ENCODE measurements around the gene TMCC1. TPM values are rescaled to one million over a fixed set of nuclear protein-coding genes. Genes with fewer than 3 reads are reported as not detected.

The TMCC1 gene
- total and polyA plus RNA-seq, 2 donors (not counting 1 experiment from before 2014, with no cell fraction given) = 8.5 to 32.2 TPM

GRCh38 chr3:129827765-129828164, 65.7 kb downstream of the TMCC1 start:
- ATAC-seq (ENCODE audit: low read depth) (peak; percentile 94), DNase-seq (peak; percentile 59)
- Histone ChIP-seq H2AFZ (ENCODE audit: insufficient read depth, low read depth, low read length, poor library complexity, severe bottlenecking) (peak overlapping the region; percentile 1), H3K4me3 (ENCODE audit: control extremely low read depth in 1 of 5, extremely low read depth in 1 of 5, insufficient read depth in 1 of 5, low read depth in 2 of 5, low read length in 4 of 5) (no peak overlapping the region), H3K36me3 (replicated peaks in 1 of 2; ENCODE audit: control extremely low read depth in 1 of 2, control insufficient read depth in 1 of 2, extremely low read depth in 1 of 2, insufficient read depth in 2 of 2, low read length in 1 of 2) (no peaks in the 10 kb centered on the region), H3K4me2 (replicated peaks; ENCODE audit: low read depth, low read length, poor library complexity, severe bottlenecking) (peak overlapping the region; percentile 46), H3K27me3 (replicated peaks in 1 of 4; ENCODE audit: control extremely low read depth in 1 of 4, control insufficient read depth in 3 of 4, insufficient read depth in 4 of 4, low read length in 3 of 4) (no peaks in the 10 kb centered on the region), H3K4me1 (ENCODE audit: control insufficient read depth in 2 of 2, insufficient read depth in 2 of 2, low read length in 2 of 2) (peaks cover 11 to 12% of the 10 kb centered on the region in 2 donors), H3K79me2 (ENCODE audit: control insufficient read depth, insufficient read depth, low read length) (peaks cover 5% of the 10 kb centered on the region), H3K9me3 (ENCODE audit: control extremely low read depth in 1 of 3, control insufficient read depth in 2 of 3, insufficient read depth in 1 of 3, low read length in 2 of 3) (no peaks in the 10 kb centered on the region), H3K9ac (ENCODE audit: low read length) (no peak overlapping the region), H4K20me1 (ENCODE audit: control insufficient read depth, insufficient read depth, low read length, poor library complexity, severe bottlenecking) (no peaks in the 10 kb centered on the region), H3K27ac (ENCODE audit: low read length in 2 of 2) (no peak overlapping the region)
- no peaks in the 10 kb centered on the region for H3K9me3 Mint-ChIP-seq (ENCODE audit: insufficient read depth)
- WGBS (ENCODE audit: insufficient coverage) = 31% methylated on average over 5 of the region's 7 CpGs
- POLR2A ChIA-PET = interaction anchor here (0.6 kb wide), 1 partner anchor 202 kb away, joined by 5 read pairs; no protein-coding TSS in a partner anchor
- TF ChIP-seq CTCF (IDR thresholded peaks at IDR 0.05) (no peak), EZH2 (IDR thresholded peaks at IDR 0.05; ENCODE audit: borderline replicate concordance, insufficient read depth, low read depth, low read length, poor library complexity, severe bottlenecking) (no peak)
- intact Hi-C loops (cut with micrococcal nuclease) = loop anchor here (2.0 to 5.0 kb wide), 4 partner anchors 65 to 500 kb away; partner anchors contain the start of genes IFT122 and TMCC1
- CTCF ChIA-PET = interaction anchor here (1.0 to 8.5 kb wide), 7 partner anchors 23 to 444 kb away, joined by 3 to 163 read pairs (median 7); no protein-coding TSS in a partner anchor
- peak overlapping the region; percentile 70 for H3K4me3 Mint-ChIP-seq
- H3K27me3 Mint-ChIP-seq = no peaks in the 10 kb centered on the region
- peak overlapping the region; percentile 89 for H3K27ac Mint-ChIP-seq
- peaks cover 33% of the 10 kb centered on the region for H3K4me1 Mint-ChIP-seq

GRCh38 chr3:129824926-129825541, 68.5 kb downstream of the TMCC1 start:
- H3K9ac ChIP-seq (ENCODE audit: low read length) = no peak overlapping the region
- ATAC-seq (ENCODE audit: low read depth) = peak; percentile 50
- H3K79me2 ChIP-seq (ENCODE audit: control insufficient read depth, insufficient read depth, low read length) = peaks cover 11% of the 10 kb centered on the region
- no peaks in the 10 kb centered on the region for H3K27me3 ChIP-seq (replicated peaks in 1 of 4; ENCODE audit: control extremely low read depth in 1 of 4, control insufficient read depth in 3 of 4, insufficient read depth in 4 of 4, low read length in 3 of 4)
- ChIA-PET CTCF (interaction anchor here (0.7 to 8.5 kb wide), 21 partner anchors 9 to 446 kb away, joined by 3 to 163 read pairs (median 4); no protein-coding TSS in a partner anchor), POLR2A (interaction anchor here (0.6 kb wide), 1 partner anchor 231 kb away, joined by 4 read pairs; no protein-coding TSS in a partner anchor)
- no peak overlapping the region for H3K27ac Mint-ChIP-seq
- no peak overlapping the region for H2AFZ ChIP-seq (ENCODE audit: insufficient read depth, low read depth, low read length, poor library complexity, severe bottlenecking)
- intact Hi-C loops (cut with micrococcal nuclease) = loop anchor here (5.0 kb wide), 3 partner anchors 67 to 498 kb away; partner anchors contain the start of genes IFT122 and TMCC1
- H3K4me1 ChIP-seq (ENCODE audit: control insufficient read depth in 2 of 2, insufficient read depth in 2 of 2, low read length in 2 of 2) = peaks cover 11 to 12% of the 10 kb centered on the region in 2 donors
- 30% methylated on average over 2 of the region's 3 CpGs for WGBS (ENCODE audit: insufficient coverage)
- H4K20me1 ChIP-seq (ENCODE audit: control insufficient read depth, insufficient read depth, low read length, poor library complexity, severe bottlenecking) = no peaks in the 10 kb centered on the region
- H3K4me3 Mint-ChIP-seq = no peak overlapping the region
- DNase-seq = peak; percentile 74
- H3K4me2 ChIP-seq (replicated peaks; ENCODE audit: low read depth, low read length, poor library complexity, severe bottlenecking) = no peak overlapping the region
- peaks cover 41% of the 10 kb centered on the region for H3K4me1 Mint-ChIP-seq
- TF ChIP-seq EZH2 (IDR thresholded peaks at IDR 0.05; ENCODE audit: borderline replicate concordance, insufficient read depth, low read depth, low read length, poor library complexity, severe bottlenecking) = no peak
- TF ChIP-seq CTCF (IDR thresholded peaks at IDR 0.05) = peak; percentile 80
- no peaks in the 10 kb centered on the region for H3K36me3 ChIP-seq (replicated peaks in 1 of 2; ENCODE audit: control extremely low read depth in 1 of 2, control insufficient read depth in 1 of 2, extremely low read depth in 1 of 2, insufficient read depth in 2 of 2, low read length in 1 of 2)
- no peak overlapping the region for H3K4me3 ChIP-seq (ENCODE audit: control extremely low read depth in 1 of 5, extremely low read depth in 1 of 5, insufficient read depth in 1 of 5, low read depth in 2 of 5, low read length in 4 of 5)
- no peaks in the 10 kb centered on the region for H3K9me3 ChIP-seq (ENCODE audit: control extremely low read depth in 1 of 3, control insufficient read depth in 2 of 3, insufficient read depth in 1 of 3, low read length in 2 of 3)
- H3K27ac ChIP-seq (ENCODE audit: low read length in 2 of 2) = no peak overlapping the region
- H3K9me3 Mint-ChIP-seq (ENCODE audit: insufficient read depth) = no peaks in the 10 kb centered on the region
- H3K27me3 Mint-ChIP-seq = no peaks in the 10 kb centered on the region

All from B cell (primary cell).